WI38 (cell line): Measurements from ENCODE around the gene LRRC39.
"Not testable (repeated sequence)": the region's sequence is repeated elsewhere in the genome, so short reads cannot be mapped to it uniquely, and the experiment has no call there.

ENCODE experiments used
- H3K4me3 ChIP-seq: 2 replicates; pipeline ENCODE4 v1.5.1; 2011; ENCODE audit warnings: low read depth, mild to moderate bottlenecking, control low read depth, low read length
- CTCF ChIP-seq: IDR thresholded peaks from 2 replicates; pipeline ENCODE4 v1.5.1; 2012; ENCODE audit warnings: low read depth, mild to moderate bottlenecking, control low read depth, low read length

LRRC39 gene

GRCh38 chr1:100206301-100206700 is 28.2 kb upstream of the LRRC39 start:
- H3K4me3 ChIP-seq = no peak overlapping the region
- no peak for TF ChIP-seq CTCF

- not testable (repeated sequence) for H3K4me3 ChIP-seq
Observed at GRCh38 chr1:100205593-100205992, 27.5 kb upstream of the LRRC39 start.

DNA sequence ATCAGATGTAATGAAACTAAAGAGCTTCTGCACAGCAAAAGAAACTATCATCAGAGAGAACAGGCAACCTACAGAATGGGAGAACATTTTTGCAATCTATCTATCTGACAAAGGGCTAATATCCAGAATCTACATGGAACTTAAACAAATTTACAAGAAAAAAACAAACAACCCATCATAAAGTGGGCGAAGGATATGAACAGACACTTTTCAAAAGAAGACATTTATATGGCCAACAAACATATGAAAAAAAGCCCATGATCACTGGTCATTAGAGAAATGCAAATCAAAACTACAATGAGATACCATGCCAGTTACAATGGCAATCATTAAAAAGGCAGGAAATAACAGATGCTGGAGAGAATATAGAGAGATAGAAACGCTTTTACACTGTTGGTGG is 27.0 kb upstream of the LRRC39 start:
- H3K4me3 ChIP-seq = not testable (repeated sequence)

- not testable (repeated sequence) for H3K4me3 ChIP-seq
Observed at GRCh38 chr1:100202703-100203102, 24.6 kb upstream of the LRRC39 start.

DNA sequence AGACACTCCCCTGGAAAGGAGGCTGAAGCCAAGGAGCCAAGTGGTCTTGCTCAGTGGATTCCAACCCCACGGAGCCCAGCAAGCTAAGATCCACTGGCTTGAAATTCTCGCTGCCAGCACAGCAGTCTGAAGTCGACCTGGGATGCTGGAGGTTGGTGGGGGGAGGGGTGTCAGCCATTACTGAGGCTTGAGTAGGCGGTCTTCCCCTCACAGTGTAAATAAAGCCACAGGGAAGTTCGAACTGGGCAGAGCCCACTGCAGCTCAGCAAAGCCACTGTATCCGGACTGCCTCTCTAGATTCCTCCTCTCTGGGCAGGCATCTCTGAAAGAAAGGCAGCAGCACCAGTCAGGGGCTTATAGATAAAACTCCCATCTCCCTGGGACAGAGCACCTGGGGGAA is 22.0 kb upstream of the LRRC39 start:
- not testable (repeated sequence) for H3K4me3 ChIP-seq

DNA sequence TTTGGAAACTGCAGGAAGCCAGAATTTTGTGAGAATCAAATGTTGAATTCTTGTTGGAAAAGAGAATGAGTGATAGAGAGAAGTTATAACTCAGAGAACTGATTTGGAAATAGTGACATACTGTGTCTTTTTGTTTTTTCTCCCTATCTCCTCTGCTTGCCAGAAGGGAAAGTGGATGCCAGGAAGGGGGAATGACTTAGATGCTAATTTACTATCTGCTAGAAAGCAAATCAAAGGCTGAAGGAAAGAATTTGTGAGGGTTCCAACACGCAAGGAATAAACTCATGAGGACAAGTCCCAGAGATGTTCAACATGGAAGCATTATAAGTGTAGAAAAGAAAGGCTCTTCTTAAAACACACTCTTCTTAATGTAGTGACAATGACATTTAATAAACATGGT is 20.5 kb upstream of the LRRC39 start:
- TF ChIP-seq CTCF = no peak
- H3K4me3 ChIP-seq = no peak overlapping the region

GRCh38 chr1:100188617-100189016 is 10.6 kb upstream of the LRRC39 start:
- H3K4me3 ChIP-seq = no peak overlapping the region
- no peak for TF ChIP-seq CTCF

- H3K4me3 ChIP-seq = no peak overlapping the region
Observed at GRCh38 chr1:100187912-100188311, 9.9 kb upstream of the LRRC39 start.

DNA sequence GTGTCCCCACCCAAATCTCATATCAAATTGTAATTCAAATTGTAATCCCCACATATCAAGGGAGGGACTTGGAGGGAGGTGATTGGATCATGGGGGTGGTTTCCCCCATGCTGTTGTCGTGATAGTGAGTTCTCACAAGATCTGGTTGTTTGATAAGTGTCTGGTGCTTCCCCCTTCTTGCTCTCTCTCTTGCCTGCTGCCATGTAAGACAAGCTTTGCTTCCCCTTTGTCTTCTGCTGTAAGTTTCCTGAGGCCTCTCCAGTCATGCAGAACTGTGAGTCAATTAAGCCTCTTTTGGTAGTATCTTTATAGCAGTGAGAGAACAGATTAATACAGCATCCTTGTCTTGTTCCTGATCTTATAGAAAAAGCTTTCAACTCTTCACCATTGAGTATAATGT is 6.5 kb upstream of the LRRC39 start:
- H3K4me3 ChIP-seq = no peak overlapping the region
- no peak for TF ChIP-seq CTCF

More at GRCh38 chr1:100187912-100188311, 9.9 kb upstream of the LRRC39 start:
- no peak for TF ChIP-seq CTCF

DNA sequence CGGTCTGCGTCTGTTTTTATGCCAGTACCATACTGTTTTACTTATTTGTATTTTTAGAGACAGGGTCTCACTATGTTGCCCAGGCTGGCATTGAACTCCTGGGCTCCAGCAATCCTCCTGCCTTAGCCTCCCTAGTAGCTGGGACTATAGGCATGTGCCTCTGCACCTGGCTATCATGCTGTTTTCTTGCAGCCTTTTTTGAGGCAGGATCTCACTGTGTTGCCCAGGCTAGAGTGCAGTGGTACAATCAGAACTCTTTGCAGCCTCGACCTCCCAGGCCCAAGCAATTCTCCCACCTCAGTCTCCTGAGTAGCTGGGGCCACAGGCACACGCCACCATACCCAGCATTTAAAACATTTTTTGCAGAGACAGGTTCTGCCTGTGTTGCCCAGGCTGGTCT is 5.3 kb upstream of the LRRC39 start:
- no peak for TF ChIP-seq CTCF
- no peak overlapping the region for H3K4me3 ChIP-seq
